Right lobe of liver (tissue), 6 donors: ENCODE results near the gene TBC1D2B. TPM values are rescaled to one million over a fixed set of nuclear protein-coding genes. Genes with fewer than 3 reads are reported as not detected.
A peak's percentile ranks its signal among the peaks of the same experiment; 100 is the strongest.

ENCODE experiments used
- ATAC-seq, 4 donors: fragments of 200-7000 bp; cut with Tn5 transposase; one replicate each; pipeline ENCODE4 v1.9.1; 2020; ENCODE audit warnings: mild to moderate bottlenecking in 4 of 4, moderate library complexity in 4 of 4
- DNase-seq, 3 donors: peaks; one replicate each; pipeline ENCODE4 v3.0.0-alpha.2; 2020
- H3K27ac ChIP-seq, 3 donors: fragments of 200-600 bp; one replicate each; pipeline ENCODE4 v1.8.0; 2022
- H3K27me3 ChIP-seq, 2 donors: fragments of 200-600 bp; one replicate each; pipeline ENCODE4 v1.8.0; 2022
- H3K36me3 ChIP-seq, 4 donors: fragments of 200-600 bp; sonication (generic) in 1 of 4; one replicate each; pipeline versions ENCODE4 v1.5.1 to v1.8.0; 2017 to 2022; ENCODE audit warnings: control low read depth in 1 of 4
- H3K4me1 ChIP-seq, 4 donors: fragments of 200-600 bp; sonication (generic) in 1 of 4; one replicate each; pipeline versions ENCODE4 v1.5.1 to v1.8.0; 2017 to 2022; ENCODE audit warnings: control low read depth in 1 of 4
- H3K4me3 ChIP-seq, 3 donors: fragments of 200-600 bp; one replicate each; pipeline ENCODE4 v1.8.0; 2022
- H3K9me3 ChIP-seq, 4 donors: fragments of 200-600 bp; sonication (generic) in 1 of 4; one replicate each; pipeline versions ENCODE4 v1.5.1 to v1.8.0; 2017 to 2022; ENCODE audit warnings: control low read depth in 1 of 4
- CTCF ChIP-seq, 4 donors: fragments of 200-600 bp in 3 of 4; fragments of 450-650 bp in 1 of 4; IDR thresholded peaks; one replicate each; pipeline versions ENCODE4 v1.5.1 to v1.8.0; 2016 to 2022; ENCODE audit warnings: antibody characterized with exemption in 4 of 4, mild to moderate bottlenecking in 2 of 4
- POLR2A ChIP-seq: fragments of 450-650 bp; IDR thresholded peaks from one replicate; pipeline ENCODE4 v1.6.1; 2017; ENCODE audit warnings: antibody characterized with exemption, mild to moderate bottlenecking
- WGBS: methylation state at CpG from one replicate; pipeline ENCODE4 v1.1.6; 2018; ENCODE audit warnings: low coverage, low lambda C conversion rate; ENCODE audit not compliant: insufficient coverage; ENCODE audit errors: missing lambda C conversion rate; 5-methylcytosine and 5-hydroxymethylcytosine counted together
- intact Hi-C, 2 donors: fragments of 100-400 bp; cut with DNase I; formaldehyde crosslinking; loops; one replicate each; pipeline versions ENCODE4 v1.11.2 to v1.14.1; 2022
- total RNA-seq, 6 experiments: library from RNA; depleted of rRNA in 2 of 6; stranded (reverse); fragments of >200 nt in 2 of 6; fragmentation: NEBNext Ultra II Directional in 3 of 6; extraction: Animal tissue kit (Norgen Biotek cat#: 25700) in 3 of 6; gene quantifications; one replicate each; pipeline versions ENCODE4 v1.1.0 to v1.2.4, GENCODE V29; 2016 to 2023
- donor health status: DM: no; HTN: yes; CAD: no.
- donor health status: DM: no; HTN: no; CAD: no.
- donor health status: DM: no; HTN: no; CAD: no.
- donor health status: DM: no; HTN: yes; CAD: no.
- donor health status: DM: no; HTN: yes; CAD: no.

The TBC1D2B gene
- total RNA-seq, 6 experiments from 2014 or later, result 23.7 to 81.4 (median 29.6) TPM

- Histone ChIP-seq H3K27me3 (no peaks in the 10 kb centered on the region), H3K36me3 (no peaks in the 10 kb centered on the region), H3K9me3 (no peaks in the 10 kb centered on the region), H3K4me1 (peaks cover 0 to 70% (median 38%) of the 10 kb centered on the region in 4 donors), H3K4me3 (no peak overlapping the region), H3K27ac (no peak overlapping the region)
- intact Hi-C loops, result no loop called here
- ATAC-seq (no peak), DNase-seq (no peak)
- WGBS, result 82% methylated on average over 4 of the region's 5 CpGs
- TF ChIP-seq CTCF (IDR thresholded peaks at IDR 0.05) (no peak), POLR2A (no peak)
Observed at GRCh38 chr15:78052545-78052944, 25.0 kb downstream of the TBC1D2B start.

GRCh38 chr15:78052001-78052401 is 25.5 kb downstream of the TBC1D2B start:
- Histone ChIP-seq H3K36me3 (no peaks in the 10 kb centered on the region), H3K4me3 (no peak overlapping the region), H3K27ac (no peak overlapping the region), H3K9me3 (no peaks in the 10 kb centered on the region), H3K27me3 (no peaks in the 10 kb centered on the region), H3K4me1 (peaks cover 0 to 67% (median 38%) of the 10 kb centered on the region in 4 donors)
- intact Hi-C loops, result no loop called here
- no peak for TF ChIP-seq POLR2A
- DNase-seq (peak in 1 of 3 donors; percentile 38), ATAC-seq (peak; percentile 19 to 36 (median 20))

- no peaks in the 10 kb centered on the region for H3K36me3 ChIP-seq
- intact Hi-C loops, result no loop called here
- H3K4me1 ChIP-seq, result peaks cover 0 to 63% (median 36%) of the 10 kb centered on the region in 4 donors
- DNase-seq (no peak), ATAC-seq (no peak)
- H3K27me3 ChIP-seq, result no peaks in the 10 kb centered on the region
- H3K4me3 ChIP-seq, result no peak overlapping the region
- no peaks in the 10 kb centered on the region for H3K9me3 ChIP-seq
- H3K27ac ChIP-seq, result no peak overlapping the region
- 50% methylated on average over 3 of the region's 3 CpGs for WGBS
- TF ChIP-seq CTCF (IDR thresholded peaks at IDR 0.05), result no peak
- no peak for TF ChIP-seq POLR2A
Observed at GRCh38 chr15:78051596-78051995, 25.9 kb downstream of the TBC1D2B start.

GRCh38 chr15:78050826-78051225 is 26.7 kb downstream of the TBC1D2B start:
- no peak overlapping the region for H3K4me3 ChIP-seq
- ATAC-seq (no peak), DNase-seq (no peak)
- WGBS, result 80% methylated on average over 1 of the region's 1 CpG
- H3K27me3 ChIP-seq, result no peaks in the 10 kb centered on the region
- no peaks in the 10 kb centered on the region for H3K36me3 ChIP-seq
- H3K27ac ChIP-seq, result no peak overlapping the region
- intact Hi-C loops, result no loop called here
- peaks cover 0 to 55% (median 29%) of the 10 kb centered on the region in 4 donors for H3K4me1 ChIP-seq
- H3K9me3 ChIP-seq, result no peaks in the 10 kb centered on the region
- no peak for TF ChIP-seq CTCF (IDR thresholded peaks at IDR 0.05)
- no peak for TF ChIP-seq POLR2A

- H3K4me1 ChIP-seq, result peaks cover 0 to 51% (median 27%) of the 10 kb centered on the region in 4 donors
- DNase-seq (no peak), ATAC-seq (no peak)
- H3K4me3 ChIP-seq, result no peak overlapping the region
- intact Hi-C loops, result no loop called here
- H3K27me3 ChIP-seq, result no peaks in the 10 kb centered on the region
- no peak overlapping the region for H3K27ac ChIP-seq
- 45% methylated on average over 1 of the region's 1 CpG for WGBS
- no peaks in the 10 kb centered on the region for H3K9me3 ChIP-seq
- no peaks in the 10 kb centered on the region for H3K36me3 ChIP-seq
- TF ChIP-seq POLR2A (no peak), CTCF (IDR thresholded peaks at IDR 0.05) (no peak)
Observed at GRCh38 chr15:78050441-78050809, 27.1 kb downstream of the TBC1D2B start.
